Measurements from ENCODE around the gene SMAD7.

SMAD7 gene

DNA sequence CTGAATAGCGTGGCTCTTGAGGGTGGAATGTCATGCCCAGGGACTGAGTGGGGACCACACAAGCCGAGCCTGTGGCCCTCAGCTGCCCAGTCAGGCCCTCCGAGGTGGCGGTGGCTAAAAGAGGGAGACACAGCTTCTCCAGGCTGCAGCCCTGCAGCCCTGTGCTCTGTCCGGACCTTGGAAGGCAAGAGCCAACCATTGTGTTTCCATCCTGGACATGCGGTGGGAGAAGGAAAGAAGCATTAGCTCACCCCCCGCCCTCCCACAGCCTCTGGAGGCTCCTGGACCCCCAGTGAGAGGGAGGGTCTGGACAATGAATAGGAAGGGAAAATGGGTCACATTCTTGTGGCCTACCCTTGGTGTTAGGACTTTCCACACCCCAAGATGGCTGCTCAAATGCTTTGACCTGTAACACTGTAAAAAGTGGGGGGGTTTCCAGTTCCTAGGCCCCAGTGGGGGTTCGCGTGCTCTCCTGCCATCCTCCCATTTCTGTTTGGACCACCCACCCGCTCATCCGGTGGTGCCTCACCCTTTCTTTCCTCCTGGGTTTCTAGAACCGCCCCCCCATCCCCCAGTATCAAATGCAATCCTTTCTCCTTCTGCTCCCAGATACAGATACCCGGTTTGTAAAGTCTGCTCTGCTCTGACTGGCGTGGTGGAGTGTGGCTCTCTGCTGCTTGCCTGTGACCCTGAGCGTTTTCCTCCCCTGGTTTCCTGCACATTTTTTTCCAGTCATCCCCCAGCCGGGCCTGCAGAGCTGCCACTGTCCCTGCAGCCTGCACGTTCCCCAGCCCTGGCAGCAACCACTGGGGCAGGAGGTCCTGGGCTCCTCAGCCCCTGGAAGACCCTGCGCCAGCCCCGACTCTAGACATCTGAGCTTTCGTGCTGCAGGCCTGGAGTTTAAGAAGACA lies 36.3 kb upstream of the SMAD7 start:
- no peak for DNase-seq

DNA sequence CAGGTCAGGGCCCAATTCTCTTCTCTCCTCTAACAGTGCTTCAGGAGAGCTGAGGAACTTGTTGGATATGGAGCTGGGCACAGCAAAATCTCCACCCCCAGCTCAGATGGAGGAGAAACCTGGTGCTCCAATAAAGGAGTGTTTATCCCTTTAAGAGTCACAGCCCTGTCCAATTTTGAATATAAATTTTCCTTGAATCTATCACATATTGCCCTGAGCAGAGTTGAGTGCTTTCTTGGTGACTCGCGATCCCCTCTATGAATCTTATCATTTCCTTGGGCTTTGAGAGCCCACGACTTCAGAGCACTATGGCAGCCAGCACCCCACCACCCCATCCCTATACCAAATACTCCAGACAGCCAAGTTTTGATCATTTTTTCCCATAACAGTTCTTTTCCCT lies 34.4 kb upstream of the SMAD7 start:
- DNase-seq, result no peak

DNA sequence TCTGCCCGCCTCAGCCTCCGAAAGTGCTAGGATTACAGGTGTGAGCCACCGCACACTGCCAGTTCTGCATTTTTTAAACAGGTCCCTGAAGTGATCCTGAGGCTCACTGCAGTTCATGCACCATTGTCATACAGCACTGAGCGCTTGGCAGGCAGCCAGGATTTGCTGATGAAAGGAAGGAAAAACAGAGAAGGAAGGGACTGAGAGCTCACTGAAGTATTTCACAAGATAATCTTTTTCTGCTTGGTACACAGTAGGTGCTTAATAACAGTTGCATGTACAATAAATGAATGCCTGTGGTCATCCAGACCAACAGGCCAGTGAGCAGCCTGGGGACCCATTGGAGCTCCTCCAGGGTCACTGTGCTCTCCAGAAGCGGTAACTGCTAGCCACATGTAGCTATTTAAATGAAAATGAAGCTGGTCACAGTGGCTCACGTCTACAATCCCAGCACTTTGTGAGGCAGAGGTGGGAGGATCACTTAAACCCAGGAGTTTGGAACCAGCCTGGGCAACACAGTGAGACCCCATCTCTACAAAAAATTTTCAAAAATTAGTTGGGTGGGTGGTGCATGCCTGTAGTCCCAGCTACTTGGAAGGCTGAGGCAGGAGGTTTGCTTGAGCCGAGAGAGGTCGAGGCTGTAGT lies 33.1 kb upstream of the SMAD7 start:
- DNase-seq, result peak; percentile 72

DNA sequence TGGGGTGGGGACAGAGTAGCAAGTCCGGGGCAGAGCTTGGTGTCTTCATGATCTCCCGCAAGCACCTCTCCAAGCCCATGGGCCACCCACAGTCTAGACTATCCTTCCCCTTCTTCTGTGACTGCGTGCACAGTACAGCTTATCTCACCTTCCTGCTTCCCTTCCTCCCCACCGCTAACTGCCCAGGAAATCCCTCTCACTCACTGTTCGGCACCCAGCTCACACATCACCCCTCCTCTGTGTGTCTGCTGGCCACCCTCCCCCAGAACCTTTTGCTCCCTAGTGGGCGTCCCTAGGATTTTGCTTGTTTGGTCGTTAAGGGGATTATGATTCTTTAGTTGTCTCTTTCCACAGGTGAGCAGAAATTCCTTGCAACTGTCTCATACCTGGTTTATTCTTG lies 31.5 kb upstream of the SMAD7 start:
- no peak for DNase-seq

DNA sequence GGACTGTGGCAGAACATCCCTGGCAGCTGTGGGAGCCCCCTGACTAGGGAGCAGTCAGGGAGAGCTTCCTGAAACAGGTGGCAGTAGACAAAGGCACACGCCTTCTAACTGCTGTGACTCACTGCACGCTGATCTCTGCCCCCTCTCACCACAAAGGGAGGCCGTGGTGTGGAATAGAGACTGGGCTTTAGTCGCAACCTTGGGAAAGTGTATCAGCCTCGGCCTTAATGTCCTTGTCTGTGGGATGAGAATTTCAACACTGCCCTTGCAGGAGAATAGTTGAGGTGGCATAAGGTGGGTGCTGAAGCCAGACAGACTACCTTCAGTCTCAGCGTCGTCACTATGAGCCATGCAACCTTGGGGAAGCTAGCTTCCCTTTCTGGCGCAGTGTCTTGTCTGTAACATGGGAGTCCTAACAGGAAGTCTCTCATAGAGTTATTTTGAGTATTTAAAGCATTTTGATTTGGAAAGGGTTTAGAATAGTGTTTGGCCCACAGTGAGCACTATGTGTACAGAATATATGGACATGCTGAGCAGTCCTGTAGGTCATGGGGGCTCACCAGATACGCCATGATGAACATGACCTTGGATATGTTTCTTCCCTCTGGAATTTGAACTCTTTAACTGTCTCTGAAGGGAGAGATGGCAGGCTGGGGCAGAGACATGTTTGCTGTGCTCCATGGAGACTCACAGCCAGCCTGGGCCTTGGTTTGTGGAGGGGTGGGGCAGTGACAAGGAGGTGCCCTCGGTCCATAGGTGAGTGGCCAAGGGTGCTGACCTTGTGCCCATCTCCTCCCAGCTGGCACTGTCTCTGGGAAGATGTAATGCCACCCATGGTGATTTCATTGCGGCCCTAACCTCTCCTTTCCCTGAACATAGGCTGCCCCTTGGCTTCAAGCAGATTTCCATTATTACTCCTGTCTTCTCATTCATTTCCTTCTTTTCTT lies 29.5 kb upstream of the SMAD7 start:
- DNase-seq, result no peak

DNA sequence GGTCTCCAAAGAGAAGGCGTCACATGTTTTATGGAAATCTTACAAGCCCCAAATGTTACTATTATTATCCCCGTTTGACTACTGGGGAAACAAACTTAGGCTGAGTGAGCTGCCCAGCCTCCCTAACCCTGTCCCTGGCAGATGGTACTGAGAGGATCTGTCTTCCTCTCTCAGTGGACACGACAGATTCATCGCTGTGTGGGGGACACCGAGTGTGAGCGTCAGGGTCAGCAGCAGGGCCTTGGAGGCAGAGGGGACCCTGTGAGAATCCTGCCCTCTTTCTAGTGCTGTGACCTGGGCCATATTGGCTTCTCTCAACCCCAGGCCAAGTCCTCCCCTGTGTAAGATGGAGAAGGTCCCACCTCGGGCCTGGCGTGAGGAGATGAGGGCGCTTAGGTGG lies 27.1 kb upstream of the SMAD7 start:
- DNase-seq, result no peak

DNA sequence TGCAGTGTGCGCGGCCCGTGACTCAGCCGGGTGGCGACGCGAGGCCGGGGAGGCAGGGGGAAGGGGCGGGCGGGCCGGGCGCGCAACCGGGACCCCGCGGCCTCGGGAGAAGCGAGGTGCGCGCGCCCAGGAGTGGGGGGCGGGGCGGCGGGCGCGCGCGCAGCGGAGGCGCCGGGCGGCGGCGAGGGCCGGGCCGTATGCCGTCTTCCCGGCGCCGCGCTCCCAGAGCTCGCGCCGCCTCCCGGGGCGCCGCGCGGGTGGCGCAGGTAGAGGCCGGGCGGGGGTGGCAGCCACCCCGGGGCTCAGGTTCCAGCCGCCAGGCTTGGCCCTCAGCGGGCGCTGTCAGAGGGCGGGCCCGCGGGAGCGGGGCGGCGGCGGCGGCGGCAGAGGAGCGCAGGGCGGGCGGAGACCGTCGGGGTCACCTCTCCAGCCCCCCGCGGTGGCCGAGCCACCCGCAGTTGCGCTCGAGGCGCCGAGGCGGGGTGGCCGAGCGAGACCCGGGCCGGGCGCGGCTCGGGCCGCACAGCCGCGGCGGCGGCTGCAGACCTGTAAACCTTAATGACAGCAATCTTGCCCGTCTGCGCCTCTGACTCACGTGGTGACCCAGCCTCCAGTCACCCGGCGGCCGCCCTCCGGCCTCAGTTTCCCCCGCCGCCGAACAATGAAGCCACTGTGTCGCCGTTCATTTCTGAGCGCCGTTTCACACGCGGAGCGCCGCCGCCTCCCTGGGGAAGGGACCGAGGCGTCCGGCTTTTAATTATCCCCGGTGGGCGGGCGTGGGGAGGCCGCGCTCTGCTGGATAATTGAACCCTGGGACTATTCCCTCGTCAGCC lies 25.3 kb upstream of the SMAD7 start:
- no peak for DNase-seq

DNA sequence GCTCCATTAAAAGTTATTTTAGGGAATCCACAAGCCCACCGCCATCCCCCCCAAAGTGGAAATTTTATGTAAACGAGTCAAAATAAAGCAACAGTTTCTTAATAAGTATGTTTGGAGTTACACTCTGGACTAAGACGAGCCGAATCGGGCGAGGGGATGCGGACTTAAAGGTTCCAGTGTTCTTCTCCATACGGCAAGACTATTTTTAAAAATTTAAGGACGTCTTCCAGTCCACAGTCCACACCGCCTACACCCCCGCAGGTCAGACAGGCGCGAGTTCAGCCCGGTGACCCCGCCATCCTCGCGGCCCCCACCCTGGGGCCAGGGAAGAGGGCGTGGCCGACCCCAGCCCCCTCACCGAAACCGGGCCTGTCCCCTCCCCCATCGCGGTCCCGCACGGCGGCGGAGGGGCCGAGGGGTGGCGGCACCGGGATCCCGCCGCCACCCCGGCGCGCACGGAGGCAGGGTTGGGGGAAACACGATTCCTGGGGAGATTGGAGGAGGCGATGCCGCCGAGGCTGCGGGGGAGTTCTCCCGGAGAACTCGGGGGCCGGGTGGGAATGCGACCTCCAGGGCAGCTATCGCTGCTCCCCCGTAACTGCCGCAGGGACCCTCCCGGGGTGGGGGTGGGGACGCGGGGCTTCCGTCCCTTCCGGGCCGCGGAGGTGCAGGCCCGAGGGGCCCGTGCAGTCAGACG lies 24.5 kb upstream of the SMAD7 start:
- DNase-seq, result no peak

DNA sequence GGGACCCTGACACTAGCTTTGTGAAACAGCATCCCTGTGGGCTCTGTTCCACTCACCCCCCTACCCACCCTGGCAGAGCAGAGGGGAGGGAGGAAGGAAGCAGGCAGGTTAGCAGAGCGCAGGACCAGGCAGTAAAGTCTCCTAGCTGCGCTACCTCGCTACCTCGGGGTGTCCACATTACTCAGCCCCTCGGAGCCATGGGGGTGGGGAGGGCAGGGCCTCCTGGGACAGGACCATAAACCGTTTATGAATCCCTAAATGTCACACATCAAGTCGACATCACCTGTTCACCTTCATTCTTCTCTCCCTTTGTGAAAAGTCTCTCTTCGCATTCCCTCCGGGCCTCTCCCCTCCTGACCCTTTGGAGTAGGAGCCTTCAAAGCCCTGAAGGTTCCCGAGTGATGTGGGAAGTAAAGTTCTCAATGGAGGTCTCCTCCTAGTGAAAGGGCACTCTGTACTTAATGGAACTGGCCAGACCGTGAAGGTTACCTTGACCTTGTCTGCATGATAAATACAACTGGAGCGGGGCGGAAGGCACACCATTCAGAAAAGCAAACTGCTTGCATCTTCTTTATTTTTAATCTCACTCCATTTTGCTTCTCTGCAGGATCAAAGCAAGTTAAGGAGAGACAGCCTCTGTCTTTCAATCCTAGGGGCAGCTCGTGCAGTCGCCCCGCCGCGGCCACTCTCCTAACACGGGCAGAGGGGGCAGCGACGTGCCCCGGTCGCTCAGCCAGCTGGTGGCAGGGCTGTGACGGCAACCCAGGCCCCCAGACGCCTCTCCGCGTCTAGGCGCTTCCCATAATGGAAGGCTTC lies 23.7 kb upstream of the SMAD7 start:
- no peak for DNase-seq

DNA sequence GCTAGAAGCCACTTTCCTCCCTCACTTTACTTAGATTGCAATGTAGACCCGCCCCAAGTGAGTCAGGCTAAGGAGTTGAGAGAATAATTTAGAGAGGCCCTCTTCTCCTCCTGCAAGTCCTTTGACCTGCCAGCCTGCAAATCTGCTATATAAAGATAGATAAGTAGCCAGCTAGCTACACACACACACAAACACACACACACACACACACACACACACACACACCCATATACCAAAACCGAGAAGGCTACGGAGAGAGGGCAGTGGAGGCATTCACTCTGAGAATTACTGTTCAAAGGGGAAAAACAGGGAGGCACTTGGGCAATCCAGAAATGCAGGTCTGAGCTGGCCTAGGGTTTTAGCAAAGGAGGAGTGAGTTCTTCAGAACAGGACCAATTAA lies 23.0 kb upstream of the SMAD7 start:
- no peak for DNase-seq

DNA sequence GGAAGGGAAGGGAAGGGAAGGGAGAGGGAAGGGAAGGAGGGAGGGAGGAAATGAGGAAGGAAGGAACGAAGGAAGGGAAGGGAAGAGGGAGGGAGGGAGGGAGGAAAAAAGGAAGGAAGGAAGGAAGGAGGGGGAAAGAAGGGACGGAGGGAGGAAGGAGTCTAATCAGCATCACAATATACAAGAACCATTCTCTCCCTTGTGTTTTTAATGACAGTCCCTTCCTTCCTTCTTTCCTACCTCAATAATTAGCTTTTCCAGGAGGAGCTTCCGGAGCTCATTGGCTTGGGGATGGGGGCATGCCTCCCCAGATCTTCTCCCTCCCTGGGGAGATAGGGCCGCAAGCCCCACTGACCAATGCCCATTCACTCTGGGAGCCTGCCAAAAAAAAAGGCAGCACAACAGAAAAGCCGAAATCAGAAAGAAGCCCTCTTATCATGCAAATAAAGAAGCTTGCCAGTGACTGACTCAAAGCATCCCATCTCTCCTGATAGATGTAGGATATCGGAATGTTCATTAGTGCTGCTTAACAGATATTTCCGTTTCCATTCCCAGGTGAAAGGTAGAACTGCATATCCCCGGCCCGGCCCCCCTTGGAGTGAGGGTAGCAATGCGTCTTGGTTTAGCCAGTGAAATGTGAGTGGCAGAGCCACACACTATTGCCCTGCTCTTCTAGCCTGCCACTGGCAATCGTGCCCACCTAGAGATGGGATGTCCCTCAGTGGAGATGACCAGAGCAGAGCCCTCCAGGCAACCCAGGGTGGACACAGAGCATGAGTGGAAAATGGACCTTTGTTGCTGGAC lies 17.8 kb upstream of the SMAD7 start:
- no peak for DNase-seq

DNA sequence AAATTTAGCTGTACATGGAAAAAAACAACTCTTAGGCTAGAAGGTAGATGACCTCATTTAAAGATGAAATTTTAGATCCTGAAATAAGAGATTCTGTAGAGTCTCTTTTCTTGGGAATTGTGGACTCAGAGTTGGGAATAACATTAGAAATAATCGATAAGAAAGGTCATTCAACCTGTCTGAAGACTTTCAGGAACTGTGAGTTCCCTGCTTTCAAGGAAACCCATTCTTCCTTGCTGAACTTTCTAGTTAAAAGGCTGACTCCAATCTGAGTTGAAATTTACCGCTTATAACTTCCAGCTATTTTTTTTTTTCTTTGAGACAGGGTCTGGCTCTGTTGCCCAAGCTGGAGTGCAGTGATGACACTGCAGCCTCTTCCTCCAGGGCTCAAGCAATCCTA lies 16.8 kb upstream of the SMAD7 start:
- no peak for DNase-seq

DNA sequence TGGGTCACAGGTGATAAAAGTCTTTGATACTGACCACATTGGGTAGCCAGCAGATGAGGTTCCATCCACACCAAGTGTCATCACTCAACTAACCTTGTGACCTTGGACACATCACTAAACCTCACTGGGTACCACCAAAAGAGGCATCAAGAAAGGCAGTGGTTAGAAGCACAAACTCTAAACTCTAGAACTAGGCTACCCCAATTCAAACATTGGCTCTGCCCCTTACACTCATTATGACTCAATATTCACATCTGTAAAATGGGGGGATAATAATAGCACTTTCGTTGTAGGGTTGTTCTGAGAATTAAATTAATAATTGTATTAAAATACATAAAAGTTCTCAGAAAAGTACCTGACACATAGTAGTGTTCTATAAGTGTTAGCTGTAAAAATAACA lies 15.8 kb upstream of the SMAD7 start:
- no peak for DNase-seq

DNA sequence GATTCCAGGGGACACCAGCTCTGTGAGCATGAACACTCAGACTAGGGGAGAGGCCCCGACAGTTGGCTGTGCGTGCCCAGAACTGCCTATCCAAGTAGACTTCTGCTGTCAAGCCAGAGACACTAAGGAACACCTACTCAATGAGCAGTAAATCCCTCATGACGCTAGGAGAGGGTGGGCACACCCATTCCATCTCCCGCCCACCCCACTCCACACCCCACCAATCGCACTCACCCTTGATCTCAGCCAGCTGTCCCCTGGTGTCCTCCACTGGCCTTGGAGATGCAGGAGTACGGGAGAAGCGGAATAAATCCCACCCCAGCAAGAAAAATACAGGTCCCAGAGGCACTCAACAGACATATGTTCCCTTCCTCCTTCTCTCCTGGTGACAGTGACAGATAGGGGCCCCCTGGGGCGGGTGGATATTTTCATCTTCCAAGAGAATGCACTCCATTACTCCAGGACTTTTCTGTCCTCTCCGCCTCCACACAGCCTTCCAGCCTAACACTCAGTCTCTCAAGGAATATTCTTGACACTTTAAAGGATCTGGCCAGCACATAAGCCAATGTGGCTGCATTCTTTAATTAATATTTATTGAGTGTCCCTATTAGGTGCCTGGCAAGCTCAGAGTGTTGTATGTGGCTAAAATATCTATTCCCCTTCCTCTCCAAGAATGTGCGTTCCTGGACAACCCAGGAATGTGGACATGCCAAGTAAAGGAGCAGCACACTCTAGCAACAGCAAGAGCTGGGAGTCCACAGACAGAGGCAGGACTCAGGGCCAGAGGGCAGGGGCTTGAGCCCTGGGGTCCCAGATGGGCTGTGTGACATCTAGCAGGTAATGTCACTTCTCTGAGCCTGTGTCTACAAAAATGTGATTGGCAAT lies 13.1 kb upstream of the SMAD7 start:
- no peak for DNase-seq

DNA sequence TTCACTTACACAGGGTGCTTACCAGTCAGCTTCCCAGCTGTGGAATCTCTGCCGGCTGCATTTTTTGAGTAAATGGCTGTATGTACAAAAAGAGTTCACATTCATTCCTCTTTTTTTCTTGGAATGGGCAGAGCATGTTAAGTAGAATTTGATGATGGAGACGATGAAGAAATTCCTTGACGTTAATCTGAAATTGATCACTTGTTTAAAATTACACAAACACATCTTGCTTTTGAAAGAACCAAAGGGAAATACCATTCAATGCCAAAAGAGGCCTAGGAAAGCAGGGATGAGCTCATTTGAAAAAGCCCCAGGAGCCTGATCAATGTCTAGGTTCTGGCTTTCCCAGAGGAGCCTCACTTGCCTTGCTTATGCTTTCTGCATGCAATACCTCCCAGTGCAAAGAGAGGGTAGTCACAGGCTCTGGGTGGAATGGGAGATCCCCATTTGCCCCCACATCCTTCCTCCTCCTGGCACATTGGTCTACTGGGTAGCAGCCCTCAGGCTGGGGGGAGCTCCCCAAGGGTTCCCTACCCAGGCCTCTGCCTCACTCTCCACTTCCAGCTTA lies 12.3 kb upstream of the SMAD7 start:
- no peak for DNase-seq

DNA sequence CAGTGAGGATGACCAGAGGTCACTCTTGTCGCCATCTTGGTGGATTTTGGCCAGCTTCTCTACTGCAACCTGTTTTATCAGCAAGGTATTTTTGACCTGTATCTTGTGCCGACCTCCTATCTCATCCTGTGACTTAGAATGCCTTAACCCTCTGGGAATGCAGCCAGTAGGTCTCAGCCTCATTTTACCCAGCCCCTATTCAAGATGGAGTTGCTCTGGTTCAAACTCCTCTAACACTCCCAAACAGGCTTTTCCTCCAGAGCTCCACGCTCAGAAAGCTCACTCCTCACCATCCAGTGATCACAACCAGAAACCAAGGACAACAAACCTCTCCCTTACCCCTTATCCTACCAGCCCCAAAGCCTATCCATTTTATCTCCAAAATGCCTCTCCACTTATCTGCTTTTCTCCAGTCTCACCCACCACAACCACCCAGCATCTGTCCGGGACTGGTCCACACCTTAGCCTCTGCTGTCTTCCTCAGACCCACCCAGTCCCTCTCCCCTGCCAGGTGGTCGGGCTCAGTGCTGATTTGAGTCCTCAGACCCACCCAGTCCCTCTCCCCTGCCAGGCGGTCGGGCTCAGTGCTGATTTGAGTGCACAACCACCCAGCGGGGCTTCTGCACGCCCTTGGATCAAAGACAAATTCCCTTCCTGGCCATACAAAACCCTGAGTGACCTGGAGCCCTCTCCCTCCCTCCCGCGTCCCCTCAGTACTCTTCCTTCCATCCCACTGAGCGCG lies 11.7 kb upstream of the SMAD7 start:
- no peak for DNase-seq

DNA sequence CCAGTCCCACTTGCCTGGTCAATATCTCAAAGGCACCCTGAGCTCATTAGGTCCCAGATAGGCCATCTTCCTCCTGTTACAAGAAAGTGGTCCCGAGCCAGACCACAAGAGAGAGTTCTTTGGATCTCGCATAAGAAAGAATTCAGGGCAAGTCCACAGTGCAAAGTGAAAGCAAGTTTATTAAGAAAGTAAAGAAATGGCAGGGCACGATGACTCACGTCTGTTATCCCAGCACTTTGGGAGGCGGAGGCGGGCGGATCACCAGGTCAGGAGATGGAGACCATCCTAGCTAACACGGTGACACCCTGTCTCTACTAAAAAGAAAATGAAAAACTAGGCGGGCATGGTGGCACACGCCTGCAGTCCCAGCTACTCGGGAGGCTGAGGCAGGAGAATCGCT lies 10.8 kb upstream of the SMAD7 start:
- no peak for DNase-seq

Measured in NCI-H1436 treated with DMSO at 0.1 percent for 48 hours (cell line).